Measurements from ENCODE around the gene MX1.

DNA sequence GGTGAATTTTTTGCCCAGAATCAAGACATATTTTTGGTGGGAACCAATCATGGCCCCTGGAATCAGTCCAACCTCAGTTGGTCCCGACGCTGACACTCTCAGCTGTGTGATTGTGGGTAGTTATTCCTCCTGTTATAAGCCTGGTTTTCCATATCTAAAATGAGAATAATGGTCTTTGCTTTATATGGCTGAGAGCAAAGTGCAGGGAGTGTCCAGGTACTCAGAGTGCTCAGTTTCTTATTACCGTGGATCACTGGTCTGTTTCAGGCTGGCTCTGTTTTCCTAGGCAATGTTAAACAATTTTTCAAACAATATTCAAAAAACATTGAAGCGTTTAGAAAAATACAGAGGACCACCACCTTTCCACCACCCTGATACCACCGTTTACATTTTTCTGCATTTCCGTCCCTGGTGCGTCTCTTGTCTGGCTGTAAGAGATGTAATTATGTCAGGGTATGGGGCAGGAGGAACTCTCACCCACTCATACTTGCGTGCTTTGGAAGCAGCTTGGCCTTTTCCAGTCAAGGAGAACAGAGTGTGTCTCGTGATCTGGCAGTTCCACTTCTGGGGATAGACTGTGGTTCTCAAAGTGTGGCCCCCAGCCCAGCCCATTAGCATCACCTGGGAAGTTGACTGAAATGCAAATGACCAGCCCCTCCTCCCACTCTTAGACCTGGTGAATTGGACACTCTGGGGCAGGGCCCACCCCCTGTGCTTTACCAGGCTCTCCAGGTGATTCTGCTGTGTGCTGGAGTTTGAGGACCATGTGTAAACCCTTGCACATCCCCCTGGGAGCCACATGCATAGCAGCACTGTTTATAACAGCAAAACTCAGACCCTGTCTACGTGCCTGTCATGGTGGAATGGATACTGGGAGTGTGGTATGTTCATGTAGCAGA, 6.8 kb downstream of the MX1 start:
- TF ChIP-seq, protein P1, sequence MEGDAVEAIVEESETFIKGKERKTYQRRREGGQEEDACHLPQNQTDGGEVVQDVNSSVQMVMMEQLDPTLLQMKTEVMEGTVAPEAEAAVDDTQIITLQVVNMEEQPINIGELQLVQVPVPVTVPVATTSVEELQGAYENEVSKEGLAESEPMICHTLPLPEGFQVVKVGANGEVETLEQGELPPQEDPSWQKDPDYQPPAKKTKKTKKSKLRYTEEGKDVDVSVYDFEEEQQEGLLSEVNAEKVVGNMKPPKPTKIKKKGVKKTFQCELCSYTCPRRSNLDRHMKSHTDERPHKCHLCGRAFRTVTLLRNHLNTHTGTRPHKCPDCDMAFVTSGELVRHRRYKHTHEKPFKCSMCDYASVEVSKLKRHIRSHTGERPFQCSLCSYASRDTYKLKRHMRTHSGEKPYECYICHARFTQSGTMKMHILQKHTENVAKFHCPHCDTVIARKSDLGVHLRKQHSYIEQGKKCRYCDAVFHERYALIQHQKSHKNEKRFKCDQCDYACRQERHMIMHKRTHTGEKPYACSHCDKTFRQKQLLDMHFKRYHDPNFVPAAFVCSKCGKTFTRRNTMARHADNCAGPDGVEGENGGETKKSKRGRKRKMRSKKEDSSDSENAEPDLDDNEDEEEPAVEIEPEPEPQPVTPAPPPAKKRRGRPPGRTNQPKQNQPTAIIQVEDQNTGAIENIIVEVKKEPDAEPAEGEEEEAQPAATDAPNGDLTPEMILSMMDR (IDR thresholded peaks at IDR 0.05), result no peak
- TF ChIP-seq POLR2A (IDR thresholded peaks at IDR 0.05), result no peak
